Hepatocyte (in vitro differentiated cells): ENCODE measurements around the gene DCAF15. TPM values are rescaled to one million over a fixed set of nuclear protein-coding genes. Genes with fewer than 3 reads are reported as not detected.

Source experiments
- DNase-seq: peaks from one replicate; pipeline ENCODE4 v3.0.0-alpha.2; 2016; ENCODE audit warnings: low spot score
- H2AFZ ChIP-seq: fragments of 200-600 bp; sonication (generic); 2 replicates; pipeline ENCODE4 v1.6.0; 2016; ENCODE audit warnings: antibody characterized with exemption, mild to moderate bottlenecking
- H3K27ac ChIP-seq: fragments of 200-600 bp; sonication (generic); 2 replicates; pipeline ENCODE4 v1.5.1; 2016; ENCODE audit warnings: mild to moderate bottlenecking
- H3K27me3 ChIP-seq: fragments of 200-600 bp; sonication (generic); 2 replicates; pipeline ENCODE4 v1.6.1; 2016
- H3K36me3 ChIP-seq: fragments of 200-600 bp; sonication (generic); replicated peaks from 2 replicates; pipeline ENCODE4 v1.5.1; 2016; ENCODE audit warnings: low read depth; ENCODE audit not compliant: insufficient read depth
- H3K4me1 ChIP-seq: fragments of 200-600 bp; sonication (generic); 2 replicates; pipeline ENCODE4 v1.5.1; 2016; ENCODE audit warnings: mild to moderate bottlenecking, moderate library complexity; ENCODE audit not compliant: insufficient read depth
- H3K4me2 ChIP-seq: fragments of 200-600 bp; sonication (generic); 2 replicates; pipeline ENCODE4 v1.6.0; 2016
- H3K4me3 ChIP-seq: fragments of 200-600 bp; sonication (generic); 2 replicates; pipeline ENCODE4 v1.5.1; 2016; ENCODE audit warnings: mild to moderate bottlenecking
- H3K79me2 ChIP-seq: fragments of 200-600 bp; sonication (generic); 2 replicates; pipeline ENCODE4 v1.6.0; 2017; ENCODE audit warnings: mild to moderate bottlenecking
- H3K9me2 ChIP-seq: fragments of 200-600 bp; sonication (generic); replicated peaks from 2 replicates; pipeline ENCODE4 v1.6.0; 2017; ENCODE audit warnings: mild to moderate bottlenecking; ENCODE audit not compliant: insufficient read depth
- H3K9me3 ChIP-seq: fragments of 200-600 bp; sonication (generic); 2 replicates; pipeline ENCODE4 v1.5.1; 2016; ENCODE audit warnings: low read depth, mild to moderate bottlenecking
- H4K20me1 ChIP-seq: fragments of 200-600 bp; sonication (generic); 2 replicates; pipeline ENCODE4 v1.6.0; 2016; ENCODE audit warnings: mild to moderate bottlenecking; ENCODE audit not compliant: insufficient read depth, poor library complexity, severe bottlenecking
- CTCF ChIP-seq: fragments of 200-600 bp; sonication (generic); IDR thresholded peaks from 2 replicates; pipeline ENCODE4 v1.5.1; 2016; ENCODE audit warnings: antibody characterized with exemption, mild to moderate bottlenecking; ENCODE audit not compliant: poor library complexity
- EZH2 ChIP-seq: fragments of 200-600 bp; sonication (generic); IDR thresholded peaks from 2 replicates; pipeline ENCODE4 v1.6.1; 2016; ENCODE audit warnings: antibody characterized with exemption, mild to moderate bottlenecking, borderline replicate concordance
- EZH2phosphoT487 ChIP-seq: fragments of 200-600 bp; sonication (generic); IDR thresholded peaks from one replicate; pipeline ENCODE4 v1.6.1; 2018; ENCODE audit warnings: antibody characterized with exemption, mild to moderate bottlenecking, low read depth, moderate library complexity; ENCODE audit not compliant: unreplicated experiment, severe bottlenecking
- WGBS: methylation state at CpG from one replicate; pipeline ENCODE4 v1.1.6; 2016; ENCODE audit warnings: low lambda C conversion rate; ENCODE audit errors: missing lambda C conversion rate; 5-methylcytosine and 5-hydroxymethylcytosine counted together
- polyA plus RNA-seq: library from polyadenylated mRNA; unstranded; fragments of >200 nt; fragmentation: Nextera tagmentation; extraction: Ambion mirVana; gene quantifications from 2 replicates; pipeline ENCODE4 v1.2.1, GENCODE V29; 2016
- total RNA-seq: library from RNA; depleted of rRNA; stranded (reverse); fragments of >200 nt; gene quantifications from 2 replicates; pipeline ENCODE4 v1.2.3, GENCODE V29; 2014

The DCAF15 gene
- total and polyA plus RNA-seq, 2 experiments from 2014 or later = 13.4 to 16.4 TPM

GRCh38 chr19:13923194-13923987 lies 28.9 kb upstream of the DCAF15 start:
- Histone ChIP-seq H3K4me2 (no peak overlapping the region), H3K36me3 (no peaks in the 10 kb centered on the region), H3K27ac (no peak overlapping the region), H4K20me1 (no peaks in the 10 kb centered on the region), H3K9me3 (no peaks in the 10 kb centered on the region), H3K79me2 (no peaks in the 10 kb centered on the region), H2AFZ (no peak overlapping the region), H3K9me2 (no peaks in the 10 kb centered on the region), H3K4me1 (no peaks in the 10 kb centered on the region), H3K4me3 (no peak overlapping the region), H3K27me3 (no peaks in the 10 kb centered on the region)
- no peak for TF ChIP-seq EZH2phosphoT487
- no peak for TF ChIP-seq CTCF
- no peak for TF ChIP-seq EZH2
- DNase-seq = no peak
- 96% methylated on average over 18 of the region's 28 CpGs for WGBS

GRCh38 chr19:13926010-13926409 lies 26.3 kb upstream of the DCAF15 start:
- Histone ChIP-seq H3K4me2 (no peak overlapping the region), H3K9me3 (no peaks in the 10 kb centered on the region), H3K27ac (no peak overlapping the region), H4K20me1 (no peaks in the 10 kb centered on the region), H3K36me3 (no peaks in the 10 kb centered on the region), H3K4me3 (no peak overlapping the region), H3K9me2 (no peaks in the 10 kb centered on the region), H3K27me3 (no peaks in the 10 kb centered on the region), H3K79me2 (no peaks in the 10 kb centered on the region), H2AFZ (no peak overlapping the region), H3K4me1 (no peaks in the 10 kb centered on the region)
- WGBS = 95% methylated on average over 2 of the region's 4 CpGs
- DNase-seq = no peak
- no peak for TF ChIP-seq EZH2
- no peak for TF ChIP-seq EZH2phosphoT487
- TF ChIP-seq CTCF = no peak

DNA sequence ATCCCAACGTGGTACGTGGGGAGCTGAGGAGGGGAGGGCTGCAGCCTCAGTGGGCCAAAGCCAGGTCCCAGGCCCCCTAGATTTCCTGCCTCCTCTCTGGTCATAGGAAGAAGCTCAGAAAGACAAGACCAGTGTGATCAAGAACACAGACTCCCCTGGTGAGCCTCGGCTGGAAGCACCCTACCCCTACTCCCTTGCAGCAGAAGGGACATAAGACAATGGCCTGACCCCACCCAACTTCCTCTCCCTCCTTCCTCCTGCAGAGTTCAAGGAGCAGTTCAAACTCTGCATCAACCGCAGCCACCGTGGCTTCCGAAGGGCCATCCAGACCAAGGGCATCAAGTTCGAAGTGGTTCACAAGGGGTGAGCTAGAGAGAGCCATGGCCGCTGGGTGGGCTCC lies 25.6 kb upstream of the DCAF15 start:
- WGBS = 94% methylated on average over 8 of the region's 8 CpGs
- Histone ChIP-seq H3K9me2 (no peaks in the 10 kb centered on the region), H3K27me3 (no peaks in the 10 kb centered on the region), H3K36me3 (no peaks in the 10 kb centered on the region), H3K79me2 (no peaks in the 10 kb centered on the region), H2AFZ (no peak overlapping the region), H4K20me1 (no peaks in the 10 kb centered on the region), H3K9me3 (no peaks in the 10 kb centered on the region), H3K4me3 (no peak overlapping the region), H3K4me1 (no peaks in the 10 kb centered on the region), H3K4me2 (no peak overlapping the region), H3K27ac (no peak overlapping the region)
- TF ChIP-seq EZH2phosphoT487 = no peak
- no peak for TF ChIP-seq CTCF
- TF ChIP-seq EZH2 = no peak
- DNase-seq = no peak
